RWPE2 (cell line): ENCODE measurements around the gene ATP2B3.
"Not testable (repeated sequence)": the region's sequence is repeated elsewhere in the genome, so short reads cannot be mapped to it uniquely, and the experiment has no call there.

ENCODE experiments used
- ATAC-seq: fragments of 200-7000 bp; cut with Tn5 transposase; 3 replicates; pipeline ENCODE4 v1.9.1; 2021; ENCODE audit warnings: low read depth
- DNase-seq: peaks from one replicate; pipeline ENCODE4 v3.0.0-alpha.2; 2020; ENCODE audit warnings: low spot score
- H3K27ac ChIP-seq: fragments of 450-650 bp; 2 replicates; pipeline ENCODE4 v1.5.1; 2017; ENCODE audit warnings: mild to moderate bottlenecking; ENCODE audit not compliant: poor library complexity, severe bottlenecking
- H3K27me3 ChIP-seq: fragments of 250-450 bp; sonication (Bioruptor Pico); 2 replicates; pipeline ENCODE4 v1.5.1; 2021; ENCODE audit warnings: mild to moderate bottlenecking, moderate library complexity; ENCODE audit not compliant: insufficient read depth, poor library complexity, severe bottlenecking
- H3K36me3 ChIP-seq: fragments of 250-450 bp; sonication (Bioruptor Pico); 2 replicates; pipeline ENCODE4 v1.5.1; 2020; ENCODE audit warnings: low read depth, mild to moderate bottlenecking, moderate library complexity
- H3K4me1 ChIP-seq: fragments of 250-450 bp; sonication (Bioruptor Pico); 2 replicates; pipeline ENCODE4 v1.5.1; 2021; ENCODE audit warnings: mild to moderate bottlenecking, moderate library complexity; ENCODE audit not compliant: insufficient read depth, poor library complexity, severe bottlenecking
- H3K4me3 ChIP-seq: fragments of 250-450 bp; sonication (Bioruptor Pico); 2 replicates; pipeline ENCODE4 v1.5.1; 2021; ENCODE audit warnings: mild to moderate bottlenecking, moderate library complexity; ENCODE audit not compliant: severe bottlenecking
- H3K9me3 ChIP-seq: fragments of 250-450 bp; sonication (Bioruptor Pico); 2 replicates; pipeline ENCODE4 v1.5.1; 2021; ENCODE audit warnings: mild to moderate bottlenecking, moderate library complexity; ENCODE audit not compliant: severe bottlenecking
- CTCF ChIP-seq: fragments of 450-650 bp; IDR thresholded peaks from one replicate; pipeline ENCODE4 v1.5.1; 2017; ENCODE audit warnings: mild to moderate bottlenecking, moderate library complexity; ENCODE audit not compliant: poor library complexity, severe bottlenecking

Gene ATP2B3

GRCh38 chrX:153603131-153603656 is 85.8 kb downstream of the ATP2B3 start:
- Histone ChIP-seq H3K4me3 (no peak overlapping the region), H3K9me3 (no peaks in the 10 kb centered on the region), H3K4me1 (no peaks in the 10 kb centered on the region), H3K27me3 (no peaks in the 10 kb centered on the region), H3K27ac (no peak overlapping the region), H3K36me3 (no peaks in the 10 kb centered on the region)
- no peak for TF ChIP-seq CTCF
- DNase-seq (no peak), ATAC-seq (no peak)

- H3K9me3 ChIP-seq, H3K4me1 ChIP-seq, H3K27ac ChIP-seq, H3K4me3 ChIP-seq, DNase-seq, H3K36me3 ChIP-seq, H3K27me3 ChIP-seq, ATAC-seq: not testable (repeated sequence)
Measured at GRCh38 chrX:153604666-153605380, 87.4 kb downstream of the ATP2B3 start.

- H3K4me3 ChIP-seq: no peak overlapping the region
- ATAC-seq: no peak
- H3K27me3 ChIP-seq: no peaks in the 10 kb centered on the region
- H3K4me1 ChIP-seq: no peaks in the 10 kb centered on the region
- DNase-seq: no peak
- H3K36me3 ChIP-seq: no peaks in the 10 kb centered on the region
- no peak for TF ChIP-seq CTCF
- H3K9me3 ChIP-seq: no peaks in the 10 kb centered on the region
- no peak overlapping the region for H3K27ac ChIP-seq
Measured at GRCh38 chrX:153606503-153606902, 89.1 kb downstream of the ATP2B3 start.

GRCh38 chrX:153608376-153608775 is 90.9 kb downstream of the ATP2B3 start:
- Histone ChIP-seq H3K9me3 (no peaks in the 10 kb centered on the region), H3K27me3 (no peaks in the 10 kb centered on the region), H3K4me3 (no peak overlapping the region), H3K27ac (no peak overlapping the region), H3K36me3 (no peaks in the 10 kb centered on the region), H3K4me1 (no peaks in the 10 kb centered on the region)
- no peak for TF ChIP-seq CTCF
- ATAC-seq: no peak
- DNase-seq: no peak

- no peaks in the 10 kb centered on the region for H3K27me3 ChIP-seq
- ATAC-seq: no peak
- H3K36me3 ChIP-seq: no peaks in the 10 kb centered on the region
Measured at GRCh38 chrX:153608806-153609205, 91.4 kb downstream of the ATP2B3 start.

More at GRCh38 chrX:153608806-153609205, 91.4 kb downstream of the ATP2B3 start:
- no peak overlapping the region for H3K27ac ChIP-seq
- H3K9me3 ChIP-seq: no peaks in the 10 kb centered on the region
- no peak overlapping the region for H3K4me3 ChIP-seq
- H3K4me1 ChIP-seq: no peaks in the 10 kb centered on the region
- no peak for DNase-seq
- no peak for TF ChIP-seq CTCF
